Left lobe of liver (tissue), 1 donor: ENCODE results near the gene DBH. TPM values are rescaled to one million over a fixed set of nuclear protein-coding genes. Genes with fewer than 3 reads are reported as not detected.

ENCODE experiments used
- total RNA-seq: library from RNA; stranded (reverse); gene quantifications from one replicate; pipeline ENCODE4 v1.2.1, GENCODE V29; 2021
- donor health status: DM: no; HTN: yes; CAD: no.

DBH gene
- total RNA-seq, 1 donor from 2014 or later, result 16.7 TPM

Other genes with a start within 250 kb of the DBH start
- 12.3 TPM for gene REXO4, start 218.4 kb upstream of the DBH start, total RNA-seq
- 21.4 TPM for gene ADAMTS13, start 214.0 kb upstream of the DBH start, total RNA-seq
- gene CACFD1, start 176.4 kb upstream of the DBH start, total RNA-seq, result 30.0 TPM
- 1.3 TPM for gene SLC2A6, start 157.3 kb upstream of the DBH start, total RNA-seq
- not detected for gene MYMK, start 111.4 kb upstream of the DBH start, total RNA-seq
- 18.0 TPM for gene ADAMTSL2, start 101.7 kb upstream of the DBH start, total RNA-seq
- gene FAM163B, start 27.0 kb upstream of the DBH start, total RNA-seq, result 2.8 TPM
- gene SARDH, start 102.0 kb downstream of the DBH start, total RNA-seq, result 208 TPM